ENCODE measurements around the gene GPR89B.
"Not testable (repeated sequence)": the region's sequence is repeated elsewhere in the genome, so short reads cannot be mapped to it uniquely, and the experiment has no call there.

DNA sequence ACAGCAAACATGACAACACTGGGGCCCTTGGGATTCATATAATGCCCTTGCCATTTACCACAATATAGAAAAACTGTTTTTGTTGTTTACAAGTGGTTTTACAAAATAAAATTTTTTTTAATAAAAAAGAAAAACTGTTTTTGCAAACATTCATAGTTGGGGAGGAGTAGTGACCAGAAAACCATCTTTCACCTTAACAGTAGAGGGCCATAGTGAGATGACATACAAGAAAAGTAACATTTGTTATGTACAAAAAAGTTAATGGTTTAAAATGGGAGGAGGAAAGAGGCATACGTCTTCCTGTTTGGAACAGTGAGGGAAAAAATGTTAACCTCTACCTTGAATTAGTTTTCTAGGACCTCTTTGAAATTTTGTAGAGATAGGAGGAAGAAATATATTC, 30.7 kb downstream of the GPR89B start:
- TF ChIP-seq CTCF (IDR thresholded peaks at IDR 0.05); POLR2A (IDR thresholded peaks at IDR 0.05; ENCODE audit: low read depth); EP300 (IDR thresholded peaks at IDR 0.05); POLR2AphosphoS5 (IDR thresholded peaks at IDR 0.05): not testable (repeated sequence)

All from esophagus muscularis mucosa (tissue), 4 donors.